ENCODE measurements around the gene CD93. TPM values are rescaled to one million over a fixed set of nuclear protein-coding genes. Genes with fewer than 3 reads are reported as not detected.

The CD93 gene
- polyA plus RNA-seq, 2 of the 4 experiments (the other 2 are of a cell fraction): not detected

DNA sequence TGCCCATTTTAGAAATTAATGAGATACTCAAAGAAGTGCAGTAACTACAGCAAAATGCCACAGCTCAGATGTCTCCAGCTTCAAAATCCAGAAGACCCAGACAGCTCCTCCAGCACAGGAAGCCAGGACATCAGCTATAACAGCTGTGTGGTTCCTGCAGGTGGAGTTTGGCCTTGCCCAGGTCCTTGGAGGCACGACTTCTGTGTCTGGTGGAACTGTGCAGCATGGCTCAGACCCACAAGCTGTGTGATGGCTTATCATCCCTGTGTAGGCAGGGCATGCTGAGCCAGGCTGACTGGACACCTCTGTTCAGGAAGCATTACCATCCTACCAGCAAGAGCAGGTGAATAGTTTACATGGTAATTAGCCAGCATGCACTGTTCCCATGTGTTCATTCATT lies 26.5 kb upstream of the CD93 start:
- no peak overlapping the region for H3K4me3 ChIP-seq
- TF ChIP-seq FOXS1 (CRISPR knock-in tag; IDR thresholded peaks at IDR 0.05): no peak
- no peak for TF ChIP-seq GATA3 (IDR thresholded peaks at IDR 0.05; ENCODE audit: borderline replicate concordance)
- no peak for TF ChIP-seq HOXA7 (CRISPR knock-in tag; IDR thresholded peaks at IDR 0.05)
- TF ChIP-seq RARB (CRISPR knock-in tag; IDR thresholded peaks at IDR 0.05): no peak
- TF ChIP-seq SREBF2 (IDR thresholded peaks at IDR 0.05): no peak
- no peaks in the 10 kb centered on the region for H3K9me3 ChIP-seq
- WGBS (ENCODE audit: missing lambda C conversion rate): 33% methylated on average over 1 of the region's 1 CpG
- ChIA-PET CTCF (interaction anchor here (1.3 to 1.6 kb wide), 3 partner anchors 19 to 133 kb away, joined by 3 to 4 read pairs (median 3); no protein-coding TSS in a partner anchor), POLR2A (no interaction called here)
- H3K27ac ChIP-seq: no peak overlapping the region
- H3K4me2 ChIP-seq: no peak overlapping the region
- no peaks in the 10 kb centered on the region for H3K4me1 ChIP-seq
- ATAC-seq (no peak), DNase-seq (ENCODE audit: low read depth in 1 of 2, low spot score in 1 of 2) (no peak), FAIRE-seq (no peak)

DNA sequence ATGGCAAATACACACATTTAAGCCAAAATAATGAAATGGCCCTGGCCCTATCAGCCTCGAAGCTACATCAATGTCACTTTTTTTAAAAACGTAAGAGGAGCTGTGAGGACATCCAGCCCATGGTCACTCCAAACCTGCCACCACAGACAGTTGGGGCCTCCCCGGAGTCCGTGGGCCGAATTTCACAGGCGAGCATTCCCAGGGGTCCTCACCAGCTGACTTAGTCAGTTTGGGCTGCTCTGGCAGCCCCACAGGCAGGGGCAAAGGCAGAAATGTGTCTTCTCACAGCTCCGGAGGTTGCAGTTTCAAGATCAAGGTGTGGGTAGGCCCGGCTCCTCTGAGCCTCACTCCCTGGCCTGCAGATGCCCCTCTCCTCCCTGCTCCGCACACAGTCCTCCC lies 25.8 kb upstream of the CD93 start:
- Histone ChIP-seq H3K9me3 (no peaks in the 10 kb centered on the region), H3K4me1 (no peaks in the 10 kb centered on the region), H3K4me2 (no peak overlapping the region), H3K4me3 (no peak overlapping the region), H3K27ac (no peak overlapping the region)
- CTCF ChIA-PET: interaction anchor here (0.8 to 1.3 kb wide), 4 partner anchors 12 to 134 kb away, joined by 3 to 7 read pairs (median 3); no protein-coding TSS in a partner anchor
- 74% methylated on average over 9 of the region's 9 CpGs for WGBS (ENCODE audit: missing lambda C conversion rate)
- no peak for ATAC-seq
- DNase-seq (ENCODE audit: low read depth in 1 of 2, low spot score in 1 of 2): no peak
- TF ChIP-seq, protein P1, sequence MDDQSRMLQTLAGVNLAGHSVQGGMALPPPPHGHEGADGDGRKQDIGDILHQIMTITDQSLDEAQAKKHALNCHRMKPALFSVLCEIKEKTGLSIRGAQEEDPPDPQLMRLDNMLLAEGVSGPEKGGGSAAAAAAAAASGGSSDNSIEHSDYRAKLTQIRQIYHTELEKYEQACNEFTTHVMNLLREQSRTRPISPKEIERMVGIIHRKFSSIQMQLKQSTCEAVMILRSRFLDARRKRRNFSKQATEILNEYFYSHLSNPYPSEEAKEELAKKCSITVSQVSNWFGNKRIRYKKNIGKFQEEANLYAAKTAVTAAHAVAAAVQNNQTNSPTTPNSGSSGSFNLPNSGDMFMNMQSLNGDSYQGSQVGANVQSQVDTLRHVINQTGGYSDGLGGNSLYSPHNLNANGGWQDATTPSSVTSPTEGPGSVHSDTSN (IDR thresholded peaks at IDR 0.05): no peak
- TF ChIP-seq KDM1A (IDR thresholded peaks at IDR 0.05; ENCODE audit: low read depth) (no peak), KDM5A (IDR thresholded peaks at IDR 0.05) (no peak), RAD21 (conservative IDR thresholded peaks at IDR 0.05 in 1 of 2, IDR thresholded peaks at IDR 0.05 in 1 of 2) (no peak), CEBPB (IDR thresholded peaks at IDR 0.05) (no peak), ZFP36 (IDR thresholded peaks at IDR 0.05; ENCODE audit: borderline replicate concordance, partially characterized antibody) (no peak), SREBF2 (IDR thresholded peaks at IDR 0.05) (no peak), POLR2A (IDR thresholded peaks at IDR 0.05; ENCODE audit: low read length) (no peak), ZSCAN20 (CRISPR knock-in tag; IDR thresholded peaks at IDR 0.05) (no peak), CHD2 (IDR thresholded peaks at IDR 0.05; ENCODE audit: low read length, partially characterized antibody) (no peak), ZC3H11A (IDR thresholded peaks at IDR 0.05) (no peak), RNF2 (IDR thresholded peaks at IDR 0.05; ENCODE audit: borderline replicate concordance, low read depth) (no peak), NPAS2 (CRISPR knock-in tag; IDR thresholded peaks at IDR 0.05; ENCODE audit: borderline replicate concordance) (no peak)
- TF ChIP-seq, protein P2, sequence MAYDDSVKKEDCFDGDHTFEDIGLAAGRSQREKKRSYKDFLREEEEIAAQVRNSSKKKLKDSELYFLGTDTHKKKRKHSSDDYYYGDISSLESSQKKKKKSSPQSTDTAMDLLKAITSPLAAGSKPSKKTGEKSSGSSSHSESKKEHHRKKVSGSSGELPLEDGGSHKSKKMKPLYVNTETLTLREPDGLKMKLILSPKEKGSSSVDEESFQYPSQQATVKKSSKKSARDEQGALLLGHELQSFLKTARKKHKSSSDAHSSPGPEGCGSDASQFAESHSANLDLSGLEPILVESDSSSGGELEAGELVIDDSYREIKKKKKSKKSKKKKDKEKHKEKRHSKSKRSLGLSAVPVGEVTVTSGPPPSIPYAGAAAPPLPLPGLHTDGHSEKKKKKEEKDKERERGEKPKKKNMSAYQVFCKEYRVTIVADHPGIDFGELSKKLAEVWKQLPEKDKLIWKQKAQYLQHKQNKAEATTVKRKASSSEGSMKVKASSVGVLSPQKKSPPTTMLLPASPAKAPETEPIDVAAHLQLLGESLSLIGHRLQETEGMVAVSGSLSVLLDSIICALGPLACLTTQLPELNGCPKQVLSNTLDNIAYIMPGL (CRISPR knock-in tag; IDR thresholded peaks at IDR 0.05; ENCODE audit: borderline replicate concordance): no peak
- TF ChIP-seq, protein P3, sequence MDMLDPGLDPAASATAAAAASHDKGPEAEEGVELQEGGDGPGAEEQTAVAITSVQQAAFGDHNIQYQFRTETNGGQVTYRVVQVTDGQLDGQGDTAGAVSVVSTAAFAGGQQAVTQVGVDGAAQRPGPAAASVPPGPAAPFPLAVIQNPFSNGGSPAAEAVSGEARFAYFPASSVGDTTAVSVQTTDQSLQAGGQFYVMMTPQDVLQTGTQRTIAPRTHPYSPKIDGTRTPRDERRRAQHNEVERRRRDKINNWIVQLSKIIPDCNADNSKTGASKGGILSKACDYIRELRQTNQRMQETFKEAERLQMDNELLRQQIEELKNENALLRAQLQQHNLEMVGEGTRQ (IDR thresholded peaks at IDR 0.05): no peak
- TF ChIP-seq, protein P4, sequence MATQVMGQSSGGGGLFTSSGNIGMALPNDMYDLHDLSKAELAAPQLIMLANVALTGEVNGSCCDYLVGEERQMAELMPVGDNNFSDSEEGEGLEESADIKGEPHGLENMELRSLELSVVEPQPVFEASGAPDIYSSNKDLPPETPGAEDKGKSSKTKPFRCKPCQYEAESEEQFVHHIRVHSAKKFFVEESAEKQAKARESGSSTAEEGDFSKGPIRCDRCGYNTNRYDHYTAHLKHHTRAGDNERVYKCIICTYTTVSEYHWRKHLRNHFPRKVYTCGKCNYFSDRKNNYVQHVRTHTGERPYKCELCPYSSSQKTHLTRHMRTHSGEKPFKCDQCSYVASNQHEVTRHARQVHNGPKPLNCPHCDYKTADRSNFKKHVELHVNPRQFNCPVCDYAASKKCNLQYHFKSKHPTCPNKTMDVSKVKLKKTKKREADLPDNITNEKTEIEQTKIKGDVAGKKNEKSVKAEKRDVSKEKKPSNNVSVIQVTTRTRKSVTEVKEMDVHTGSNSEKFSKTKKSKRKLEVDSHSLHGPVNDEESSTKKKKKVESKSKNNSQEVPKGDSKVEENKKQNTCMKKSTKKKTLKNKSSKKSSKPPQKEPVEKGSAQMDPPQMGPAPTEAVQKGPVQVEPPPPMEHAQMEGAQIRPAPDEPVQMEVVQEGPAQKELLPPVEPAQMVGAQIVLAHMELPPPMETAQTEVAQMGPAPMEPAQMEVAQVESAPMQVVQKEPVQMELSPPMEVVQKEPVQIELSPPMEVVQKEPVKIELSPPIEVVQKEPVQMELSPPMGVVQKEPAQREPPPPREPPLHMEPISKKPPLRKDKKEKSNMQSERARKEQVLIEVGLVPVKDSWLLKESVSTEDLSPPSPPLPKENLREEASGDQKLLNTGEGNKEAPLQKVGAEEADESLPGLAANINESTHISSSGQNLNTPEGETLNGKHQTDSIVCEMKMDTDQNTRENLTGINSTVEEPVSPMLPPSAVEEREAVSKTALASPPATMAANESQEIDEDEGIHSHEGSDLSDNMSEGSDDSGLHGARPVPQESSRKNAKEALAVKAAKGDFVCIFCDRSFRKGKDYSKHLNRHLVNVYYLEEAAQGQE (IDR thresholded peaks at IDR 0.05): no peak
- POLR2A ChIA-PET: no interaction called here
- FAIRE-seq: no peak
